Activated T-helper 1 cell treated with anti-CD3 and anti-CD28 coated beads, Interleukin-12 subunit alpha, Interleukin-12 subunit beta, Interleukin-2, Interleukin-4 antibody, amounts not matched to agents 30 ng/mL and 10 ng/mL and 1 ng/mL, durations not matched to agents 14 hours and 24 hours and 36 hours (primary cell): Measurements from ENCODE around the gene NFIC. TPM values are rescaled to one million over a fixed set of nuclear protein-coding genes. Genes with fewer than 3 reads are reported as not detected.
"Not testable (repeated sequence)": the region's sequence is repeated elsewhere in the genome, so short reads cannot be mapped to it uniquely, and the experiment has no call there.

Source experiments
- DNase-seq: peaks from one replicate; pipeline ENCODE4 v3.0.0; 2021; ENCODE audit warnings: low spot score
- H3K27ac Mint-ChIP-seq: one replicate; pipeline ENCODE4 v1.8.0; 2021; ENCODE audit warnings: mild to moderate bottlenecking, mixed read lengths
- H3K27me3 Mint-ChIP-seq: one replicate; pipeline ENCODE4 v1.8.0; 2022; ENCODE audit warnings: mild to moderate bottlenecking, moderate library complexity, mixed read lengths; ENCODE audit not compliant: insufficient read depth
- H3K36me3 Mint-ChIP-seq: one replicate; pipeline ENCODE4 v1.8.0; 2021; ENCODE audit warnings: low read depth, mixed read lengths
- H3K4me1 Mint-ChIP-seq: one replicate; pipeline ENCODE4 v1.8.0; 2021; ENCODE audit warnings: low read depth, mixed read lengths
- H3K4me3 Mint-ChIP-seq: one replicate; pipeline ENCODE4 v1.8.0; 2021; ENCODE audit warnings: mild to moderate bottlenecking, moderate library complexity, mixed read lengths
- H3K9me3 Mint-ChIP-seq: one replicate; pipeline ENCODE4 v1.8.0; 2021; ENCODE audit warnings: mixed read lengths
- intact Hi-C: fragments of 100-400 bp; cut with micrococcal nuclease; formaldehyde crosslinking; loops from one replicate; pipeline ENCODE4 v1.15.1; 2024
- total RNA-seq: library from RNA; stranded (reverse); gene quantifications from 2 replicates; pipeline ENCODE4 v1.2.3, GENCODE V29; 2022

The NFIC gene
- total RNA-seq, 1 donor from 2014 or later: 18.7 TPM

- H3K4me1 Mint-ChIP-seq: no peaks in the 10 kb centered on the region
- H3K27me3 Mint-ChIP-seq: no peaks in the 10 kb centered on the region
- intact Hi-C loops: no loop called here
- H3K27ac Mint-ChIP-seq: no peak overlapping the region
- H3K9me3 Mint-ChIP-seq: no peaks in the 10 kb centered on the region
- DNase-seq: no peak
- no peaks in the 10 kb centered on the region for H3K36me3 Mint-ChIP-seq
- H3K4me3 Mint-ChIP-seq: no peak overlapping the region
Measured at GRCh38 chr19:3407556-3408516, 41.5 kb downstream of the NFIC start.

DNA sequence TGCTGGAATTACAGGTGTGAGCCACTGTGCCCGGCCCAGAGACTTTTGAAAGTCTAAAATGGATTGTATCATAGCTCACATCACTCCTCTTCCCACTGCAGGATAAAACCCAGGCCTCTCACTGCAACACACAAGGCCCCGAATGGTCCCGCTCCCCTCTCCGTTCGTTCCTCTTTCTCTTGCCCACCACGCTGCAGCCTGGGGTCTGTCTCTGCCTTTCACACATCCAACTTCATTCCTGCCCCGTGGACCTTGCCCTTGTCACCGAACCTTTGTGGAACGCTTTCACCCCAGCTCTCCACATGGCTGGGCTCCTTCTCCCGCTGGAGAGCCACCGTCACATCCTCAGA, 42.6 kb downstream of the NFIC start:
- H3K27ac Mint-ChIP-seq: no peak overlapping the region

DNA sequence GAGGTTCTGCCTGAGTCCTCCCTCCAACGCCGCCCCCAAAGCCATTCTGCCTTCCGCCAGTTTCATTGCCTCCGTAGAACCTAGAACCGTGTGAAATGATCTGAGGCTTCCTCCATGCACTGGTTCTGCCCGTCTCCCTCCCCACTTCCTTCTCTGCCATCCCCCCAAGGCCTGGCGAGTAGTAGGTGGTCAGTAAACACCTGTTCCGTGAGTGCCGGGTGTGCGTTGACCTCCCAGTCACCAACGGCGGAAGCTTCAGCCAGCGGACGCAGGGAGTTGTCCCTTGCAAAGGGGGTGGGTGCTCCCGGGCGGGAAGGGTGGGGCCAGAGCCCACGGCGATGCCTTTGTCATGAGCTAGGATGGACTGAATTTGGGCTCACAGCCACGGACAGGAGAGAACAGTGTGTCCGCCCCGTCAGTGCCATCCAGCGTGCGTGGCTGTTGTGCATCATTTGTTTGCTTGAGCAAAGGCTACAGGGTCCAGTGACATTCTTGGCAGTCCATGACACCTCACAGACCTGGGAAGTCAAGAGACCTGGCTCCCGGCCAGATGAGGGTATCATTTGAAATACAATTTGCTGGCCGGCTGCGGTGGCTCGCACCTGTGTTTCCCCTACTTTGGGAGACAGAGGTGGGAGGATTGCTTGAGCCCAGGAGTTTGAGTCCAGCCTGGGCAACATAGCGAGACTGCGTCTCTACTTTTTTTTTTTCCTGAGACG, 43.1 kb downstream of the NFIC start:
- intact Hi-C loops: no loop called here

More for the DNA sequence above, 42.6 kb downstream of the NFIC start:
- no peak for DNase-seq
- intact Hi-C loops: no loop called here
- Mint-ChIP-seq H3K27me3 (no peaks in the 10 kb centered on the region), H3K4me3 (no peak overlapping the region), H3K9me3 (no peaks in the 10 kb centered on the region), H3K4me1 (no peaks in the 10 kb centered on the region), H3K36me3 (no peaks in the 10 kb centered on the region)

GRCh38 chr19:3411636-3412035, 45.3 kb downstream of the NFIC start:
- H3K27me3 Mint-ChIP-seq: no peaks in the 10 kb centered on the region
- no peaks in the 10 kb centered on the region for H3K4me1 Mint-ChIP-seq
- H3K27ac Mint-ChIP-seq: no peak overlapping the region
- H3K36me3 Mint-ChIP-seq: no peaks in the 10 kb centered on the region
- H3K4me3 Mint-ChIP-seq: no peak overlapping the region
- no peak for DNase-seq
- intact Hi-C loops: no loop called here
- H3K9me3 Mint-ChIP-seq: no peaks in the 10 kb centered on the region

More for the DNA sequence above, 43.1 kb downstream of the NFIC start:
- no peaks in the 10 kb centered on the region for H3K9me3 Mint-ChIP-seq
- no peaks in the 10 kb centered on the region for H3K27me3 Mint-ChIP-seq
- no peak overlapping the region for H3K4me3 Mint-ChIP-seq
- no peak overlapping the region for H3K27ac Mint-ChIP-seq
- no peaks in the 10 kb centered on the region for H3K36me3 Mint-ChIP-seq
- H3K4me1 Mint-ChIP-seq: no peaks in the 10 kb centered on the region
- no peak for DNase-seq

GRCh38 chr19:3412066-3412465, 45.7 kb downstream of the NFIC start:
- Mint-ChIP-seq H3K27me3 (no peaks in the 10 kb centered on the region), H3K36me3 (no peaks in the 10 kb centered on the region), H3K4me1 (no peaks in the 10 kb centered on the region), H3K27ac (no peak overlapping the region), H3K9me3 (no peaks in the 10 kb centered on the region), H3K4me3 (no peak overlapping the region)
- intact Hi-C loops: no loop called here
- DNase-seq: no peak

- intact Hi-C loops: no loop called here
- H3K4me1 Mint-ChIP-seq: no peaks in the 10 kb centered on the region
- H3K36me3 Mint-ChIP-seq: no peaks in the 10 kb centered on the region
- no peak overlapping the region for H3K27ac Mint-ChIP-seq
- no peak for DNase-seq
- no peaks in the 10 kb centered on the region for H3K27me3 Mint-ChIP-seq
- H3K9me3 Mint-ChIP-seq: no peaks in the 10 kb centered on the region
- no peak overlapping the region for H3K4me3 Mint-ChIP-seq
Measured at GRCh38 chr19:3413796-3414327, 47.5 kb downstream of the NFIC start.

- H3K4me1 Mint-ChIP-seq: no peaks in the 10 kb centered on the region
- no peak for DNase-seq
- intact Hi-C loops: no loop called here
- no peaks in the 10 kb centered on the region for H3K9me3 Mint-ChIP-seq
- no peaks in the 10 kb centered on the region for H3K36me3 Mint-ChIP-seq
- no peaks in the 10 kb centered on the region for H3K27me3 Mint-ChIP-seq
- H3K4me3 Mint-ChIP-seq: no peak overlapping the region
- H3K27ac Mint-ChIP-seq: no peak overlapping the region
Measured at GRCh38 chr19:3415695-3416094, 49.3 kb downstream of the NFIC start.

GRCh38 chr19:3420244-3420755, 53.9 kb downstream of the NFIC start:
- H3K4me1 Mint-ChIP-seq: no peaks in the 10 kb centered on the region
- intact Hi-C loops: no loop called here
- H3K27ac Mint-ChIP-seq: no peak overlapping the region
- no peak for DNase-seq
- H3K36me3 Mint-ChIP-seq: no peaks in the 10 kb centered on the region
- H3K9me3 Mint-ChIP-seq: no peaks in the 10 kb centered on the region
- H3K27me3 Mint-ChIP-seq: no peaks in the 10 kb centered on the region
- no peak overlapping the region for H3K4me3 Mint-ChIP-seq

DNA sequence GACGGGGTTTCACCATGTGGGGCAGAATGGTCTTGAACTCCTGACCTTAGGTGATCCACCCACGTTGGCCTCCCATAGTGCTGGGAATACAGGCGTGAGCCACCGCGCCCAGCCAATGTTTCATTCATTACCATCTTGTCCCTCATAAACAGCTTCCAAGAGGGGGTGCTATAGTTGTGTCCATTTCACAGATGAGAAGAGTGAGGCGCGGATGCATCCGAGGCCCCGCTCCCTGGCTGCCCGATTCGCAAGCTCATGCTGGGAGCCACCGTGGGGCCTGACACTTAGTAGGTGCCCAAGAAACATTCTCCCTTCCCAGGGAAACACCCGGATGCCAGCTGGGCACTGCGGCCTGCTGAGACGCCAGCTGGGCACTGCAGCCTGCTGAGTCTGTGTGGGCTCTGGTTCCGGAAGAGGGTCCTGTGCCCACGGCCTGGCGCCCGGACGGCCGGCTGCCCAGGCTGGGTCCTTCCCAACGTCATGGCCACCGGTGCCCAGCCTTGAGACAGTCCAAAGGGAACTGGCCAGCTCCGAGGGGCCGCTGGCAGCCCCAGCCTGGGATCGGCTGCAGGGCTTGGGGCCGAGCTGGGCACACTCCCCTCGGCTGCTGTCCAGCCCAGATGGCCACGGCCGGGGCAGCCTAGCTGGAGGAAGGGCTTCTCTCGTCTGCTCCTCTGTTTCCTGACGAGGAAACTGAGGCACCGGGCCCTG, 54.7 kb downstream of the NFIC start:
- H3K9me3 Mint-ChIP-seq: no peaks in the 10 kb centered on the region
- H3K4me3 Mint-ChIP-seq: no peak overlapping the region
- intact Hi-C loops: no loop called here
- DNase-seq: no peak
- H3K4me1 Mint-ChIP-seq: no peaks in the 10 kb centered on the region
- H3K36me3 Mint-ChIP-seq: no peaks in the 10 kb centered on the region
- H3K27ac Mint-ChIP-seq: no peak overlapping the region
- no peaks in the 10 kb centered on the region for H3K27me3 Mint-ChIP-seq

DNA sequence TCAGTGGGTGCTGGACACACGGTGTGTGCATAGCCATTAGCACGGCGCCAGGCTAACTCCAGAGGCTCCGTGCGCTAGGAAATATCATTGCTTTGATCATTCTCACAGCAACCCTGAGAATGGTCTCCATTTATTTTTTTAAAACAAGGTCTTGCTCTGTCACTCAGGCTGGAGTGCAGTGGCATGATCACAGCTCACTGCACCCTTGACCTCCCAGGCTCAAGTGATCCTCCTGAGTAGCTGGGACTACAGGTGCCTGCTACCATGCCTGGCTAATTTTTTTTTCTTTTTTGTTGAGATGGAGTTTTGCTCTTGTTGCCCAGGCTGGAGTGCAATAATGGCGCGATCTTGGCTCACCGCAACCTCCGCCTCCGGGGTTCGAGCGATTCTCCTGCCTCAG, 55.3 kb downstream of the NFIC start:
- H3K4me1 Mint-ChIP-seq, H3K36me3 Mint-ChIP-seq, intact Hi-C loops, H3K27me3 Mint-ChIP-seq, H3K27ac Mint-ChIP-seq, H3K4me3 Mint-ChIP-seq, DNase-seq, H3K9me3 Mint-ChIP-seq: not testable (repeated sequence)

DNA sequence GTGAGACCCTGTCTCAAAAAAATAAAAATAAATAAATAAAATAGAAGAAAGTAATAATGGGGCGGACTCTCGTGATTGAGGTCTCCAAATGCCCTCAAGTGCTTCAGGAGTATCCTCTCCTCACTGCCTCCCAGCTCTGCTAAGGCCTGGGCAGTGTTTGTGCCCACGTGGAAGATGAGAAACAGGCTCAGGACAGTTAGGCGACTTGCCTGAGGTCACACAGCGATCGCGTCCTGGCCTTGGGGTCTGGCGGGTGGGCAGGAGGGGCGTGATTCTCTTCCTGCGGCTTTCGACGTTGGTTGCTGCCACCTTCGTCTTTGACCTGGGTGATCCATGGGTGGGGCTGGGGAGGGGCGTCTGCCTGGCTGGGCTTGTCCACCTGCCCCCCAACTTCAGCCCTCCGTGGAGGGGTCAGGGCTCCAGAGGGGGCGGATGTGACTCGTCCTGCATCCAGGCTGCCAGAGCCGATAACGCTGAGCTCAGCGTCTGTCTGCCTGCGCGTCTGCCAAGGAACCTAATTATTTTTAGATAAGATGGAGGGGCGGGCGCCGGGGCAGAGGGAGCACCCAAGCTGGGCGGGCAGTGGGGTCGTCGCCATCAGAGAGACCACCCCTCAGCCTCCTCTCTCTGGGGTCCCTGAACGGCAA, 56.9 kb downstream of the NFIC start:
- H3K27me3 Mint-ChIP-seq: no peaks in the 10 kb centered on the region
- no peak for DNase-seq
- intact Hi-C loops: no loop called here
- no peak overlapping the region for H3K4me3 Mint-ChIP-seq
- H3K9me3 Mint-ChIP-seq: no peaks in the 10 kb centered on the region
- peaks cover 6% of the 10 kb centered on the region for H3K36me3 Mint-ChIP-seq
- no peaks in the 10 kb centered on the region for H3K4me1 Mint-ChIP-seq
- H3K27ac Mint-ChIP-seq: no peak overlapping the region

DNA sequence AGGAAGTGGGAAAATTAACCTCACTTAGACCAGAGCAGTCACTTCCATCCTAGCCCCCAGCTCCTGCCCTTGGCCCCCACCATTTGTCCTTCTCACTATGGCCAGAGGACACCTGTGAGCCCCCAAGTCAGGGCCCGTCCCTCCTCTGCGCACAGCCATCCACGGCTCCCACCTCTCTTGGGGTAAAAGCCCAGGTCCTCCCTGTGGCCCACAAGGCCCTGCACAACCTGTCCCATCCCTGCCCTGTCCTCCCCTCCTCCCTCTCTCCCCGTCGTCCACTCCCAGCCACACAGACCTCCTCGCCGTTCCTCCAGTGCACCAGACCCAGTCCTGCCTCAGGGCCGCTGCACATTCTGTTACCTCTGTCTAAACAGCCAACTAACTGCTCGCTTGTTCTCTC, 60.0 kb downstream of the NFIC start:
- H3K27me3 Mint-ChIP-seq: no peaks in the 10 kb centered on the region
- intact Hi-C loops: no loop called here

More for the DNA sequence above, 60.0 kb downstream of the NFIC start:
- Mint-ChIP-seq H3K4me3 (no peak overlapping the region), H3K4me1 (no peaks in the 10 kb centered on the region), H3K9me3 (no peaks in the 10 kb centered on the region), H3K27ac (no peak overlapping the region), H3K36me3 (peaks cover 6% of the 10 kb centered on the region)
- no peak for DNase-seq
